ENCODE results near the gene FAM193B. TPM values are rescaled to one million over a fixed set of nuclear protein-coding genes. Genes with fewer than 3 reads are reported as not detected.

The FAM193B gene
- total RNA-seq, 6 experiments from 2014 or later, result 22.1 to 55.4 (median 39.2) TPM

GRCh38 chr5:177552839-177553455 is 1.4 kb downstream of the FAM193B start:
- peak overlapping the region; percentile 65 to 89 (median 78) for H3K4me3 ChIP-seq
- H3K36me3 ChIP-seq, result no peaks in the 10 kb centered on the region
- DNase-seq, result peak; percentile 30 to 75 (median 68)
- peak; percentile 60 to 72 (median 70) for ATAC-seq
- peaks cover 0 to 22% (median 9%) of the 10 kb centered on the region in 4 donors for H3K4me1 ChIP-seq
- H3K9me3 ChIP-seq, result no peaks in the 10 kb centered on the region
- no peak for TF ChIP-seq CTCF (IDR thresholded peaks at IDR 0.05)
- TF ChIP-seq POLR2A (IDR thresholded peaks at IDR 0.05), result no peak
- H3K27me3 ChIP-seq, result no peaks in the 10 kb centered on the region
- intact Hi-C loops (cut with DNase I), result no loop called here
- peak overlapping the region; percentile 43 to 77 (median 65) for H3K27ac ChIP-seq
- 19% methylated on average over 7 of the region's 16 CpGs for WGBS (ENCODE audit: insufficient coverage, low coverage, low lambda C conversion rate, missing lambda C conversion rate)

- no peaks in the 10 kb centered on the region for H3K36me3 ChIP-seq
- no peak for ATAC-seq
Observed at GRCh38 chr5:177550122-177550521, 4.2 kb downstream of the FAM193B start.

GRCh38 chr5:177548495-177548894 is 5.9 kb downstream of the FAM193B start:
- Histone ChIP-seq H3K4me1 (peaks cover 0 to 43% (median 22%) of the 10 kb centered on the region in 4 donors), H3K36me3 (no peaks in the 10 kb centered on the region), H3K27me3 (no peaks in the 10 kb centered on the region), H3K4me3 (no peak overlapping the region), H3K27ac (no peak overlapping the region), H3K9me3 (no peaks in the 10 kb centered on the region)
- WGBS (ENCODE audit: insufficient coverage, low coverage, low lambda C conversion rate, missing lambda C conversion rate), result 50% methylated on average over 1 of the region's 1 CpG
- TF ChIP-seq POLR2A (IDR thresholded peaks at IDR 0.05) (no peak), CTCF (IDR thresholded peaks at IDR 0.05) (no peak)
- no peak for DNase-seq
- no peak for ATAC-seq
- intact Hi-C loops (cut with DNase I), result no loop called here

More at GRCh38 chr5:177550122-177550521, 4.2 kb downstream of the FAM193B start:
- WGBS (ENCODE audit: insufficient coverage, low coverage, low lambda C conversion rate, missing lambda C conversion rate), result no CpG with 5 or more reads among the region's 1 CpG
- H3K27me3 ChIP-seq, result no peaks in the 10 kb centered on the region
- DNase-seq, result no peak
- H3K27ac ChIP-seq, result no peak overlapping the region
- no peaks in the 10 kb centered on the region for H3K9me3 ChIP-seq
- intact Hi-C loops (cut with DNase I), result no loop called here
- no peak overlapping the region for H3K4me3 ChIP-seq
- no peak for TF ChIP-seq POLR2A (IDR thresholded peaks at IDR 0.05)
- no peak for TF ChIP-seq CTCF (IDR thresholded peaks at IDR 0.05)
- H3K4me1 ChIP-seq, result peaks cover 0 to 40% (median 22%) of the 10 kb centered on the region in 4 donors

GRCh38 chr5:177547736-177548135 is 6.6 kb downstream of the FAM193B start:
- 72% methylated on average over 3 of the region's 3 CpGs for WGBS (ENCODE audit: insufficient coverage, low coverage, low lambda C conversion rate, missing lambda C conversion rate)
- H3K27ac ChIP-seq, result peak overlapping the region in 1 of 3 donors; percentile 30
- no peaks in the 10 kb centered on the region for H3K36me3 ChIP-seq
- ATAC-seq, result no peak
- no peak overlapping the region for H3K4me3 ChIP-seq
- H3K27me3 ChIP-seq, result no peaks in the 10 kb centered on the region
- intact Hi-C loops (cut with DNase I), result no loop called here
- TF ChIP-seq CTCF (IDR thresholded peaks at IDR 0.05) (no peak), POLR2A (IDR thresholded peaks at IDR 0.05) (no peak)
- no peak for DNase-seq
- H3K4me1 ChIP-seq, result peaks cover 0 to 38% (median 19%) of the 10 kb centered on the region in 4 donors
- no peaks in the 10 kb centered on the region for H3K9me3 ChIP-seq

All from right lobe of liver (tissue), 6 donors.